ENCODE data around the gene IL24.

Gene IL24

DNA sequence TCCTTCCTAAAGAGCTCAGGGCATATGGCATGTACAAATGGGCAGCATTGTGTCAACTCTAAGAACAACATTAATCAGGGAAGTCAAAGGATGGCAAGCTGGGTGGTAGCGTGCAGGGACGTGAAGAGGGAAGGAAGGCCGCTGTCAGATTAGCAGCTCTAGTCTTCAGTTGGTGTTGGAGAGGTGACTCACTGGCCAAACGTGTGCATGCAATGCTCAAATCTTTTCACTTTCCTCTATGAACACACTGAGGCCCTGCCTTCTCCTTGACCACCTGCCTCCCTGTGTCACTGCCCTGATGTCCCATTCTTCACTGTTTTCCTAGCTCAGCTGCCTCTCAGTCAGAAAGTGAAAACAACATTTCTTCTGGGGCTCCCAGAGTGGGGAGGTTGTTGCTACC, 54.9 kb downstream of the IL24 start:
- TF ChIP-seq EZH2phosphoT487 (IDR thresholded peaks at IDR 0.05; ENCODE audit: borderline replicate concordance, low read length): no peak
- TF ChIP-seq, protein P1, sequence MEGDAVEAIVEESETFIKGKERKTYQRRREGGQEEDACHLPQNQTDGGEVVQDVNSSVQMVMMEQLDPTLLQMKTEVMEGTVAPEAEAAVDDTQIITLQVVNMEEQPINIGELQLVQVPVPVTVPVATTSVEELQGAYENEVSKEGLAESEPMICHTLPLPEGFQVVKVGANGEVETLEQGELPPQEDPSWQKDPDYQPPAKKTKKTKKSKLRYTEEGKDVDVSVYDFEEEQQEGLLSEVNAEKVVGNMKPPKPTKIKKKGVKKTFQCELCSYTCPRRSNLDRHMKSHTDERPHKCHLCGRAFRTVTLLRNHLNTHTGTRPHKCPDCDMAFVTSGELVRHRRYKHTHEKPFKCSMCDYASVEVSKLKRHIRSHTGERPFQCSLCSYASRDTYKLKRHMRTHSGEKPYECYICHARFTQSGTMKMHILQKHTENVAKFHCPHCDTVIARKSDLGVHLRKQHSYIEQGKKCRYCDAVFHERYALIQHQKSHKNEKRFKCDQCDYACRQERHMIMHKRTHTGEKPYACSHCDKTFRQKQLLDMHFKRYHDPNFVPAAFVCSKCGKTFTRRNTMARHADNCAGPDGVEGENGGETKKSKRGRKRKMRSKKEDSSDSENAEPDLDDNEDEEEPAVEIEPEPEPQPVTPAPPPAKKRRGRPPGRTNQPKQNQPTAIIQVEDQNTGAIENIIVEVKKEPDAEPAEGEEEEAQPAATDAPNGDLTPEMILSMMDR (IDR thresholded peaks at IDR 0.05; ENCODE audit: low read depth, low read length, poor library complexity, severe bottlenecking): no peak
- H3K9me3 ChIP-seq (ENCODE audit: control insufficient read depth, insufficient read depth, low read length): no peaks in the 10 kb centered on the region; the same call in 1 of the 2 replicates
- no peak overlapping the region for H3K27ac ChIP-seq (ENCODE audit: low read depth, low read length)
- no peaks in the 10 kb centered on the region for H4K20me1 ChIP-seq (ENCODE audit: control insufficient read depth, insufficient read depth, low read depth, low read length)
- H3K4me2 ChIP-seq (ENCODE audit: low read length): no peak overlapping the region
- no peak overlapping the region for H3K4me3 ChIP-seq (ENCODE audit: low read length)
- no peaks in the 10 kb centered on the region for H3K36me3 ChIP-seq (ENCODE audit: control insufficient read depth, low read length)
- no peaks in the 10 kb centered on the region for H3K4me1 ChIP-seq (ENCODE audit: control insufficient read depth, low read length)
- H3K9me2 ChIP-seq (replicated peaks; ENCODE audit: control insufficient read depth, low read length): no peaks in the 10 kb centered on the region
- peaks cover 25% of the 10 kb centered on the region for H3K27me3 ChIP-seq (ENCODE audit: control insufficient read depth, low read length)
- H3K79me2 ChIP-seq (ENCODE audit: control insufficient read depth, low read length): no peaks in the 10 kb centered on the region
- H3F3A ChIP-seq (ENCODE audit: control insufficient read depth, insufficient read depth): no peaks in the 10 kb centered on the region

DNA sequence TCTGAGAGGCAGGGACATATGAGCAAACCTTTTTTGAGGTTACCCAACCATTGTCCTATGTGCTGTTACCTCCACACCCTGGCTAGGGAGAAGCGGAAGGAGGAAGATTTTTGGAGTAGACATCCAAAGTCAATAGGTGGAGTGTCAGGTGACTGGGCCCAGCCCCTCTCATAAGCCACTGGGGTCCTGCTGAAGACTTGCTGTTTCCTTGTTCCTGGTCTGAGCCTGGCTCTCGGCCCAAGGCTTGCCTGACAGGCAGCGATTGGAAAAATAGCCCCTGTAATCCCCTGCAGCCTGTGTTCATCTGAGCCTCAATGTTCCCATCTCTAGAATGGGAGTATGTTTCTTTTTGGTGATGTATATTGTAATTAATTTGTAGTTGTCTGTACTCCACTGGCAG, 55.9 kb downstream of the IL24 start:
- H3K36me3 ChIP-seq (ENCODE audit: control insufficient read depth, low read length): no peaks in the 10 kb centered on the region
- no peaks in the 10 kb centered on the region for H3K79me2 ChIP-seq (ENCODE audit: control insufficient read depth, low read length)
- no peaks in the 10 kb centered on the region; the same call in 1 of the 2 replicates for H3K9me3 ChIP-seq (ENCODE audit: control insufficient read depth, insufficient read depth, low read length)
- no peaks in the 10 kb centered on the region for H3K9me2 ChIP-seq (replicated peaks; ENCODE audit: control insufficient read depth, low read length)
- no peaks in the 10 kb centered on the region for H3K4me1 ChIP-seq (ENCODE audit: control insufficient read depth, low read length)
- no peak overlapping the region for H3K4me2 ChIP-seq (ENCODE audit: low read length)
- H3K4me3 ChIP-seq (ENCODE audit: low read length): no peak overlapping the region
- TF ChIP-seq, protein P1 (IDR thresholded peaks at IDR 0.05; ENCODE audit: low read depth, low read length, poor library complexity, severe bottlenecking): no peak
- TF ChIP-seq EZH2phosphoT487 (IDR thresholded peaks at IDR 0.05; ENCODE audit: borderline replicate concordance, low read length): no peak
- H4K20me1 ChIP-seq (ENCODE audit: control insufficient read depth, insufficient read depth, low read depth, low read length): no peaks in the 10 kb centered on the region
- H3K27ac ChIP-seq (ENCODE audit: low read depth, low read length): no peak overlapping the region
- no peaks in the 10 kb centered on the region for H3F3A ChIP-seq (ENCODE audit: control insufficient read depth, insufficient read depth)
- H3K27me3 ChIP-seq (ENCODE audit: control insufficient read depth, low read length): peaks cover 25% of the 10 kb centered on the region

DNA sequence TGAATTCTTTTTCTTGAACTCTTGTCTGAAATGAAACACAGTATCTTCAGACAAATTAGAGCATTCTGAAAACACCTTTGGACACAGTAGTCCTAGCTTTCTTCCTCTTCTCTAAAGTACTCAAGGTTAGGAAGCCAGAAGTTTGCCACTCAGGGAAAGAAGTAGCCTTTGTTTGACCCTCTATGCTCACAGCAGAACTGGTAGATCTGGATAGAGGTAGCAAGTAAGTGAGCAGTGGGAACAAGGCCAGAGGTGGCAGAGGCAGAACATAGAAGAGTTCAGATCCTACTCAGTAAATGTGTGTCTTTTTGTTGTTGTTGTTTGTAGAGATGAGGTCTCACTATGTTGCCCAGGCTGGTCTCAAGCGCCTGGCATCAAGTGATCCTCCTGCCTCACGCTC, 56.4 kb downstream of the IL24 start:
- no peak for TF ChIP-seq EZH2phosphoT487 (IDR thresholded peaks at IDR 0.05; ENCODE audit: borderline replicate concordance, low read length)
- TF ChIP-seq, protein P1 (IDR thresholded peaks at IDR 0.05; ENCODE audit: low read depth, low read length, poor library complexity, severe bottlenecking): no peak
- Histone ChIP-seq H3K9me3 (ENCODE audit: control insufficient read depth, insufficient read depth, low read length) (no peaks in the 10 kb centered on the region; the same call in 1 of the 2 replicates), H3K36me3 (ENCODE audit: control insufficient read depth, low read length) (no peaks in the 10 kb centered on the region), H4K20me1 (ENCODE audit: control insufficient read depth, insufficient read depth, low read depth, low read length) (no peaks in the 10 kb centered on the region), H3K27me3 (ENCODE audit: control insufficient read depth, low read length) (peaks cover 25% of the 10 kb centered on the region), H3K79me2 (ENCODE audit: control insufficient read depth, low read length) (no peaks in the 10 kb centered on the region), H3K27ac (ENCODE audit: low read depth, low read length) (no peak overlapping the region), H3K4me3 (ENCODE audit: low read length) (no peak overlapping the region), H3K9me2 (replicated peaks; ENCODE audit: control insufficient read depth, low read length) (no peaks in the 10 kb centered on the region), H3F3A (ENCODE audit: control insufficient read depth, insufficient read depth) (no peaks in the 10 kb centered on the region), H3K4me2 (ENCODE audit: low read length) (no peak overlapping the region), H3K4me1 (ENCODE audit: control insufficient read depth, low read length) (no peaks in the 10 kb centered on the region)

All from DOHH2 (cell line).